OCI-LY1 (cell line): ENCODE results near the gene TDRD15.

Source experiments
- H2AFZ ChIP-seq: fragments of 200-600 bp; sonication (generic), shearing (Covaris generic); 2 replicates; pipeline ENCODE4 v1.6.0; 2014; ENCODE audit warnings: antibody characterized with exemption, mild to moderate bottlenecking, low read length
- H3F3A ChIP-seq: fragments of 200-600 bp; sonication (generic), shearing (Covaris generic); 2 replicates; pipeline ENCODE4 v1.6.0; 2014; ENCODE audit warnings: mild to moderate bottlenecking, antibody characterized with exemption, low read length, moderate library complexity; ENCODE audit not compliant: insufficient read depth
- H3K27ac ChIP-seq: fragments of 200-600 bp; sonication (generic); 2 replicates; pipeline ENCODE4 v1.5.1; 2014; ENCODE audit warnings: low read length, mixed run types, mild to moderate bottlenecking, low read depth; ENCODE audit not compliant: poor library complexity, severe bottlenecking
- H3K27me3 ChIP-seq: fragments of 200-600 bp; sonication (generic); 2 replicates; pipeline ENCODE4 v1.6.0; 2014; ENCODE audit warnings: antibody characterized with exemption, mild to moderate bottlenecking, low read length, moderate library complexity; ENCODE audit not compliant: insufficient read depth
- H3K36me3 ChIP-seq: fragments of 200-600 bp; sonication (generic); 2 replicates; pipeline ENCODE4 v1.6.1; 2014; ENCODE audit warnings: mild to moderate bottlenecking, antibody characterized with exemption, low read length, moderate library complexity, mixed read lengths; ENCODE audit not compliant: insufficient read depth
- H3K4me1 ChIP-seq: fragments of 200-600 bp; sonication (generic); 2 replicates; pipeline ENCODE4 v1.5.1; 2014; ENCODE audit warnings: mild to moderate bottlenecking, low read length, moderate library complexity; ENCODE audit not compliant: insufficient read depth, severe bottlenecking
- H3K4me2 ChIP-seq: fragments of 200-600 bp; sonication (generic), shearing (Covaris generic); 2 replicates; pipeline ENCODE4 v1.6.1; 2014; ENCODE audit warnings: low read length
- H3K4me3 ChIP-seq: fragments of 200-600 bp; sonication (generic); 2 replicates; pipeline ENCODE4 v1.5.1; 2014; ENCODE audit warnings: low read length, low read depth, mild to moderate bottlenecking, mixed read lengths; ENCODE audit not compliant: poor library complexity, severe bottlenecking
- H3K79me2 ChIP-seq: fragments of 200-600 bp; shearing (Covaris generic); 2 replicates; pipeline ENCODE4 v1.6.1; 2016; ENCODE audit warnings: mixed run types, low read length, mixed read lengths; ENCODE audit not compliant: insufficient read depth
- H3K9ac ChIP-seq: fragments of 200-600 bp; sonication (generic), shearing (Covaris generic); 2 replicates; pipeline ENCODE4 v1.6.1; 2014; ENCODE audit warnings: mild to moderate bottlenecking, low read length, mixed read lengths
- H3K9me2 ChIP-seq: fragments of 200-600 bp; sonication (generic), shearing (Covaris generic); 2 replicates; pipeline ENCODE4 v1.6.1; 2014; ENCODE audit warnings: low read depth, mild to moderate bottlenecking, low read length, mixed read lengths
- H3K9me3 ChIP-seq: fragments of 200-600 bp; shearing (Covaris generic); 2 replicates; pipeline ENCODE4 v1.6.1; 2014; ENCODE audit warnings: low read length, mixed read lengths
- H4K20me1 ChIP-seq: fragments of 200-600 bp; sonication (generic), shearing (Covaris generic); 2 replicates; pipeline ENCODE4 v1.6.0; 2016; ENCODE audit warnings: mild to moderate bottlenecking, low read length; ENCODE audit not compliant: insufficient read depth
- EZH2 ChIP-seq: fragments of 200-600 bp; sonication (generic), shearing (Covaris generic); IDR thresholded peaks from 2 replicates; pipeline ENCODE4 v1.8.0; 2017; ENCODE audit warnings: borderline replicate concordance, mixed run types, mild to moderate bottlenecking, antibody characterized with exemption, low read length, moderate library complexity, mixed read lengths
- TF ChIP-seq, protein P1 (sequence below): fragments of 200-600 bp; sonication (generic), shearing (Covaris generic); IDR thresholded peaks from 2 replicates; pipeline ENCODE4 v1.5.1; 2017; ENCODE audit warnings: mild to moderate bottlenecking, antibody characterized with exemption, low read length, moderate library complexity, mixed read lengths

Gene TDRD15

DNA sequence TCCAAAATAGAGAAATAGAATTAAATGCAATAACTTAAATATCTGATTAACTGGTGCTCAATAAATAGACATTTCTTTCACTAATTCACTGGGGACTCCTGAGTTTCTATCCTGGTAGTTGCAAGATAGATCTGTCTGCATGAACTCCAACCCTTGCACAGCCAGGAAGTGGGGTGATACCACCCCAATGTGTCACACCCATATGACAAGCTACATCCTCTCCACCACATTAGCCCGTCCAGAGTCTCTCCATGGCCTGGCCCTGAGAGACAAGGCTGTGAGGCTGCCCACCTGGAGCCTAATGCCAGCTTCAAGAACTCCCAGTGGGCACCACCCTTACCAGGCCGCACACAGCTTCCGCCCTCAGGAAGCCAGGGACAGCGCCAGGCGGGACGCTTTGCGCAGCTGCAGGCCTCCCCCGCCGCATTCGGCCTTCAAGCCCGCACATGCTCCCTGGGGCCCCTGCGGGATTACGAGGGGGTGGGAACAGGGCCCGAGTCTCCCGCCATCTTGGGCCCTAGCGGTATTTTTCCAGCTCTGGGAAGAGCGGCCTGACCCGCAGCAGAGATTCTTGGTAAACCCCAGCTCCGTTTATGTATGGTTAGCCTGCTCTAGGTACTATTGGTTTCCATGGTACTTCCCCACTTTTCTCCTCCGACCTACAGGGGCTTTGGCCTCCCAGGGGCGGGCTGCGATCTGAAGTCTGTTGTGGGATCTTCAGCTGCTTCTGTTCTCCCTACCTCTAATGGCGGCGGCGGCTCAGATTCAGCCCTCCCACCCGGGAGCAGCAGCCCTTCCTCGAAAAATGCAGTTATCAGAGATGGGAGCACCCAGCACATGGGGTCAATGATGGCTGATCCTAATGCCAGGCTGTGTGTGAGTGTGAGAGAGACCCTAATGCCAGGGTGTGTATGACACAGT is at the start of gene TDRD15:
TSS of gene TDRD15 (plus strand) at position 496 of the 921 bp plus-strand sequence. CDS start 13,500 bp downstream, outside the sequence.
- H3K9me2 ChIP-seq: no peaks in the 10 kb centered on the region
- H3K79me2 ChIP-seq: no peaks in the 10 kb centered on the region
- no peak within 1 kb of the TSS for H2AFZ ChIP-seq
- no peaks in the 10 kb centered on the region for H3F3A ChIP-seq
- H3K9ac ChIP-seq: no peak within 1 kb of the TSS
- no peaks in the 10 kb centered on the region for H3K27me3 ChIP-seq
- no peak within 1 kb of the TSS for H3K4me3 ChIP-seq
- no peaks in the 10 kb centered on the region for H4K20me1 ChIP-seq
- no peak for TF ChIP-seq EZH2
- TF ChIP-seq, protein P1, sequence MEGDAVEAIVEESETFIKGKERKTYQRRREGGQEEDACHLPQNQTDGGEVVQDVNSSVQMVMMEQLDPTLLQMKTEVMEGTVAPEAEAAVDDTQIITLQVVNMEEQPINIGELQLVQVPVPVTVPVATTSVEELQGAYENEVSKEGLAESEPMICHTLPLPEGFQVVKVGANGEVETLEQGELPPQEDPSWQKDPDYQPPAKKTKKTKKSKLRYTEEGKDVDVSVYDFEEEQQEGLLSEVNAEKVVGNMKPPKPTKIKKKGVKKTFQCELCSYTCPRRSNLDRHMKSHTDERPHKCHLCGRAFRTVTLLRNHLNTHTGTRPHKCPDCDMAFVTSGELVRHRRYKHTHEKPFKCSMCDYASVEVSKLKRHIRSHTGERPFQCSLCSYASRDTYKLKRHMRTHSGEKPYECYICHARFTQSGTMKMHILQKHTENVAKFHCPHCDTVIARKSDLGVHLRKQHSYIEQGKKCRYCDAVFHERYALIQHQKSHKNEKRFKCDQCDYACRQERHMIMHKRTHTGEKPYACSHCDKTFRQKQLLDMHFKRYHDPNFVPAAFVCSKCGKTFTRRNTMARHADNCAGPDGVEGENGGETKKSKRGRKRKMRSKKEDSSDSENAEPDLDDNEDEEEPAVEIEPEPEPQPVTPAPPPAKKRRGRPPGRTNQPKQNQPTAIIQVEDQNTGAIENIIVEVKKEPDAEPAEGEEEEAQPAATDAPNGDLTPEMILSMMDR: no peak
- H3K36me3 ChIP-seq: no peaks in the 10 kb centered on the region
- no peak within 1 kb of the TSS for H3K4me2 ChIP-seq
- H3K27ac ChIP-seq: no peak within 1 kb of the TSS
- H3K9me3 ChIP-seq: no peaks in the 10 kb centered on the region
- no peaks in the 10 kb centered on the region for H3K4me1 ChIP-seq

DNA sequence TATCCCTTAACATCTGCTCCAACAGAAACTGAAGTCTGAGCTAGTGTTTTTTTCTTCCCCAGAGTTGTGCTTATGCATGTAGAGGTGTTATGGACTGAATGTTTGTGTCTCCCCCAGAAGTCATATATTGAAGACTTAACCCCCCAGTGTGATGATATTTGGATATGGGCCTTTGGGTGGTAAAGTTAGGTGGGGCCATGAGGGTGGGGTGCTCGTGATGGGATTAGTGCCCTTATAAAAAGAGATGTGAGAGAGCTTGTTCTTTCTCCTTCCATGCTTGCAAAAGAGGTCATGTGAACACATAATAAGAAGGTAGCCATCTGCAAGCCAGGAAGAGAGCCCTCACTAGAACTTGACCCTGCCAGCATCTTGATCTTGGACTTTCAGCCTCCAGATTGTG is 45.5 kb upstream of the TDRD15 start:
- H3K36me3 ChIP-seq: no peaks in the 10 kb centered on the region
- no peak overlapping the region for H2AFZ ChIP-seq
- no peaks in the 10 kb centered on the region for H3K9me2 ChIP-seq
- no peak overlapping the region for H3K4me3 ChIP-seq
- H3F3A ChIP-seq: no peaks in the 10 kb centered on the region
- TF ChIP-seq, protein P1: no peak
- no peak for TF ChIP-seq EZH2
- H3K9me3 ChIP-seq: no peaks in the 10 kb centered on the region
- H4K20me1 ChIP-seq: no peaks in the 10 kb centered on the region
- no peak overlapping the region for H3K9ac ChIP-seq
- no peak overlapping the region for H3K4me2 ChIP-seq
- H3K4me1 ChIP-seq: no peaks in the 10 kb centered on the region
- H3K27me3 ChIP-seq: no peaks in the 10 kb centered on the region
- H3K79me2 ChIP-seq: no peaks in the 10 kb centered on the region
- no peak overlapping the region for H3K27ac ChIP-seq

DNA sequence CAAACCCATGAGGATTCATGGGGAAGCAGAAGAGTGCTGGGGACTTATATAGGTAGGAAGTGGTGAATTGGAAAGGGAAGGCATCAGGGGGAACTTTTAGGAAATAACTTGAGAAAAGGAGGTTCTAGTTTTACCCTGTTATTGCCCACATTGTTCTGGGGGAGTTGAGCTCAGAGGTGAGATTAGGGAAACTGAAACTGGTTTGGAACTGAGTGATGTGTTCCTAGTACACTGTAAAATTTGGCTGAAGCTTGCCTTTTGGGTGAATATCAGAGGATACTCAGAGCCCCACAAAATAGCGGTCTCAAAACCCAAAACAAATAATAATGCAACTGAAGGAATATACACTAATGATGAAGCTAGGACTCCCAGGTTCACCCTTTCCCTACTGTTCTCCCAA is 40.3 kb upstream of the TDRD15 start:
- Histone ChIP-seq H2AFZ (no peak overlapping the region), H3K79me2 (no peaks in the 10 kb centered on the region)
- no peak for TF ChIP-seq EZH2
- TF ChIP-seq, protein P1: no peak

More for the DNA sequence above, 40.3 kb upstream of the TDRD15 start:
- Histone ChIP-seq H3K9ac (no peak overlapping the region), H3K4me1 (no peaks in the 10 kb centered on the region), H3K36me3 (no peaks in the 10 kb centered on the region), H4K20me1 (no peaks in the 10 kb centered on the region), H3K4me2 (no peak overlapping the region), H3K9me2 (no peaks in the 10 kb centered on the region), H3K27me3 (no peaks in the 10 kb centered on the region), H3K27ac (no peak overlapping the region), H3K4me3 (no peak overlapping the region), H3F3A (no peaks in the 10 kb centered on the region), H3K9me3 (no peaks in the 10 kb centered on the region)
